Activated naive CD4-positive, alpha-beta T cell (primary cell): ENCODE data around the gene GPX1.

Experiments used
- DNase-seq, 4 experiments: peaks; one replicate each; lab custom pipeline; 2025; lab: John Stamatoyannopoulos, UW

Gene GPX1

DNA sequence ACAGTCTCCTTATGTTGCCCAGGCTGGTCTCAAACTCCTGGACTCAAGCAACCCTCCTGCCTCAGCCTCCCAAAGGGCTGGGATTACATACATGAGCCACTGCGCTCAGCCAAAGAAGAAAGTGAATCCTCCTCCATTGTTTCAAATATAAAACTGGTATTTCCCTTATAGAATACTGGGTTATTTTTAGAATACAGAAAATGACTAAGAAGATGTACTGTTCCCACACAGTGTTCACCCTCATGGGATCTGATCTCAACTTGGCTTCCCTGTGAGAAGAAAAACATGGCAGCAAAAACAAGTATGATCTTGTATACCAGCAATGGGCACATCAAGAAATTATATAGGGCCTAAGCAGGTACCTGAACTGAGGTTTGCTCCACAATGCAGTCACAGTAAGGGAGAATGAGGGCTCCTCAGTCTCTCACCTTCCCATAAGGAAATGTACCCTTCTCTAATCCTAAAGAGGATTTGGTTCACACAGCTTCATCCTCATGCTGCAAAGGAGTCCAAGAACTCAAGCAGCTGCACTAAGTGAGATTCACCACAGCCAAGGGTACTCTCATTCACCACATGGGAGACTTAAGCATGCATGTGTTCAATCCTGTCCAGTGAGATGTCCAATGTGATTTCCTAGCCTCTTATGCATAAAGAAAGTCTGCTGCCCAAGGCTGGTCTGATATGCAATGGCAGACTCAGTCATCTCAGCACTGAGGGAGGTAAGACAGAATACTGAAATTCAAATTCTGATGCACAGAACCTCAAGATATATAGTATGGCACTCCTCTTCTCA is 44.1 kb downstream of the GPX1 start:
- no peak for DNase-seq

DNA sequence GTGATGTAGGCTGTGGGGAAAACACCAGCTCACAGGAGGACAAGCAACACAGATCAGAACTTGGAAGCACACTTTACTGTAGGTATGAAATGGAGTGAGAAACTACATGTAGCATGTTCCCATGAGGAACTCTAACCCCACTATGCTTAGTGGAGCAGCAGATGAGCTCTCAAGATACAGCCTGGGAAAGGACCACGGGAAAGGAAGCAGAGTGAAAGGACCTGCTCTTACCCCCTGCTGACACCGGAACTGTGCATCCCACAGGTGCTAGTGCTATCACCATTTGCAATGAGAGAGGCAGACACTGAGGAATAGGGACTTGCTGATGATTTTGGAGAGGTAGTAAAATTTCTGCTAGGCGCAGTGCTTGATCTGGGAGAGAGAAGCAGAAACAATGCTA is 46.9 kb downstream of the GPX1 start:
- no peak for DNase-seq

DNA sequence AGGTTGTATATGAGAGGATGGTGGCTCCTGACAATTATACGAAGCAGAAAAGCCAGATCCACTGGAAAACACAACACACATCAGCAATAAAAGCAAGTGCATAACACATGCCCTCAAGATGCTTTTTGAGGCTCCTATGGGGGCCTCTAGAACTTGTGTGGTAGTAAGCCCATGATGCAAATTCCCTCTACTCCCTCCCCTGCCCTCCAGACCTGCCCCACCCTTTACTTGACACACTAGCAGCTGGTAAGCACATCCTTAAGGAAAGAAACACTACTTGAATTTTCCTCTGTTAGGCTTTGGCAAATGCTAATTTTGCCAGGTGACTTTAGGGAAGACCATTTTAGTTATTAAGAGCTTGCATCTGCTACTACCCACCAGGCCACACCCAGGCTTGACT is 47.5 kb downstream of the GPX1 start:
- no peak for DNase-seq
